ENCODE data around the gene EBF3. TPM values are rescaled to one million over a fixed set of nuclear protein-coding genes. Genes with fewer than 3 reads are reported as not detected.

Gene EBF3
- total RNA-seq, 2 donors from 2014 or later: 0.44 to 2.0 TPM

- peaks cover 7% of the 10 kb centered on the region for H3K27me3 Mint-ChIP-seq (ENCODE audit: insufficient read depth)
- 93 to 100% methylated on average over 1 of the region's 1 CpG for WGBS, 2 experiments (ENCODE audit: insufficient coverage in 1 of 2, insufficient read length in 1 of 2)
- Histone ChIP-seq H3K27me3 (ENCODE audit: control insufficient read depth, insufficient read depth, low read length, poor library complexity, severe bottlenecking) (peaks cover 8% of the 10 kb centered on the region), H3K36me3 (ENCODE audit: control insufficient read depth, insufficient read depth, low read length) (no peaks in the 10 kb centered on the region), H3K27ac (ENCODE audit: low read depth, low read length) (no peak overlapping the region), H3K4me1 (ENCODE audit: control insufficient read depth, insufficient read depth, low read length) (no peaks in the 10 kb centered on the region), H3K9ac (ENCODE audit: extremely low read depth, low read length, poor library complexity, severe bottlenecking) (no peak overlapping the region), H3K4me3 (ENCODE audit: low read length) (no peak overlapping the region), H3K9me3 (ENCODE audit: control insufficient read depth, low read length) (no peaks in the 10 kb centered on the region)
- DNase-seq: no peak
- no peaks in the 10 kb centered on the region for H3K9me3 Mint-ChIP-seq
- TF ChIP-seq CTCF (conservative IDR thresholded peaks at IDR 0.05): no peak
- H3K36me3 Mint-ChIP-seq (ENCODE audit: low read depth): no peaks in the 10 kb centered on the region
- H3K4me3 Mint-ChIP-seq: no peak overlapping the region
- no peak overlapping the region for H3K27ac Mint-ChIP-seq
- H3K4me1 Mint-ChIP-seq: peaks cover 20% of the 10 kb centered on the region
Measured at GRCh38 chr10:129900825-129901224, 63.2 kb downstream of the EBF3 start.

GRCh38 chr10:129899276-129900130, 64.6 kb downstream of the EBF3 start:
- no peak for TF ChIP-seq CTCF (conservative IDR thresholded peaks at IDR 0.05)
- no peaks in the 10 kb centered on the region for H3K36me3 Mint-ChIP-seq (ENCODE audit: low read depth)
- H3K4me3 Mint-ChIP-seq: no peak overlapping the region
- no peak for DNase-seq
- H3K4me1 Mint-ChIP-seq: peaks cover 25% of the 10 kb centered on the region
- peak overlapping the region; percentile 81 for H3K27ac ChIP-seq (ENCODE audit: low read depth, low read length)
- H3K27me3 Mint-ChIP-seq (ENCODE audit: insufficient read depth): peaks cover 5% of the 10 kb centered on the region
- H3K27me3 ChIP-seq (ENCODE audit: control insufficient read depth, insufficient read depth, low read length, poor library complexity, severe bottlenecking): peaks cover 8% of the 10 kb centered on the region
- no peak overlapping the region for H3K4me3 ChIP-seq (ENCODE audit: low read length)
- no peaks in the 10 kb centered on the region for H3K36me3 ChIP-seq (ENCODE audit: control insufficient read depth, insufficient read depth, low read length)
- peaks cover 2% of the 10 kb centered on the region for H3K4me1 ChIP-seq (ENCODE audit: control insufficient read depth, insufficient read depth, low read length)
- H3K9ac ChIP-seq (ENCODE audit: extremely low read depth, low read length, poor library complexity, severe bottlenecking): no peak overlapping the region
- H3K9me3 ChIP-seq (ENCODE audit: control insufficient read depth, low read length): no peaks in the 10 kb centered on the region
- 79 to 87% methylated on average over 18 to 22 of the region's 22 CpGs for WGBS, 2 experiments (ENCODE audit: insufficient coverage in 1 of 2, insufficient read length in 1 of 2)
- H3K9me3 Mint-ChIP-seq: no peaks in the 10 kb centered on the region
- H3K27ac Mint-ChIP-seq: no peak overlapping the region

GRCh38 chr10:129898706-129899268, 65.3 kb downstream of the EBF3 start:
- Mint-ChIP-seq H3K4me1 (peaks cover 26% of the 10 kb centered on the region), H3K4me3 (no peak overlapping the region), H3K36me3 (ENCODE audit: low read depth) (no peaks in the 10 kb centered on the region), H3K27me3 (ENCODE audit: insufficient read depth) (peaks cover 5% of the 10 kb centered on the region), H3K27ac (no peak overlapping the region), H3K9me3 (no peaks in the 10 kb centered on the region)
- peaks cover 8% of the 10 kb centered on the region for H3K27me3 ChIP-seq (ENCODE audit: control insufficient read depth, insufficient read depth, low read length, poor library complexity, severe bottlenecking)
- peak overlapping the region; percentile 81 for H3K27ac ChIP-seq (ENCODE audit: low read depth, low read length)
- no peaks in the 10 kb centered on the region for H3K9me3 ChIP-seq (ENCODE audit: control insufficient read depth, low read length)
- no peaks in the 10 kb centered on the region for H3K36me3 ChIP-seq (ENCODE audit: control insufficient read depth, insufficient read depth, low read length)
- no peak for DNase-seq
- no peak overlapping the region for H3K4me3 ChIP-seq (ENCODE audit: low read length)
- peaks cover 4% of the 10 kb centered on the region for H3K4me1 ChIP-seq (ENCODE audit: control insufficient read depth, insufficient read depth, low read length)
- 87 to 91% methylated on average over 31 to 38 of the region's 38 CpGs for WGBS, 2 experiments (ENCODE audit: insufficient coverage in 1 of 2, insufficient read length in 1 of 2)
- no peak overlapping the region for H3K9ac ChIP-seq (ENCODE audit: extremely low read depth, low read length, poor library complexity, severe bottlenecking)
- no peak for TF ChIP-seq CTCF (conservative IDR thresholded peaks at IDR 0.05)
